A673 (cell line): ENCODE measurements around the gene RPS6KA2. TPM values are rescaled to one million over a fixed set of nuclear protein-coding genes. Genes with fewer than 3 reads are reported as not detected.

Experiments
- BruUV-seq: library from RNA; stranded (reverse); fragments of 400-500 nt; replicated peaks from 2 replicates; lab custom pipeline; 2021; lab: Mats Ljungman, UMichigan
- CTCF ChIA-PET: fragments of 300-600 bp; sonication (Branson Sonifier 250); formaldehyde crosslinking; loops from one replicate; lab custom pipeline; 2022; ENCODE audit warnings: antibody characterized with exemption; lab: Charles Lee
- POLR2A ChIA-PET: fragments of 300-600 bp; sonication (Branson Sonifier 250); formaldehyde crosslinking; loops from one replicate; lab custom pipeline; 2022; ENCODE audit warnings: antibody characterized with exemption; ENCODE audit not compliant: low non-redundant PET; lab: Charles Lee
- DNase-seq: peaks from one replicate; pipeline ENCODE4 v3.0.0-alpha.2; 2015; ENCODE audit warnings: low spot score
- H3K27ac ChIP-seq: fragments of 200-600 bp; sonication (generic); 2 replicates; pipeline ENCODE4 v1.5.1; 2016; ENCODE audit warnings: mixed run types, low read depth, mild to moderate bottlenecking, mixed read lengths, antibody characterized with exemption, low read length; ENCODE audit not compliant: poor library complexity, severe bottlenecking
- H3K27me3 ChIP-seq: fragments of 200-600 bp; sonication (generic); replicated peaks from 2 replicates; pipeline ENCODE4 v1.6.1; 2017; ENCODE audit warnings: mixed run types, low read depth, mild to moderate bottlenecking, mixed read lengths, antibody characterized with exemption, low read length; ENCODE audit not compliant: insufficient read depth, poor library complexity
- H3K36me3 ChIP-seq: fragments of 200-600 bp; sonication (generic); 2 replicates; pipeline ENCODE4 v1.6.1; 2016; ENCODE audit warnings: mixed run types, mild to moderate bottlenecking, mixed read lengths, antibody characterized with exemption, low read length; ENCODE audit not compliant: insufficient read depth, poor library complexity, severe bottlenecking
- H3K4me1 ChIP-seq: fragments of 200-600 bp; sonication (generic); 2 replicates; pipeline ENCODE4 v1.6.1; 2017; ENCODE audit warnings: mixed run types, mild to moderate bottlenecking, mixed read lengths, antibody characterized with exemption, low read length; ENCODE audit not compliant: insufficient read depth, poor library complexity, severe bottlenecking
- H3K4me3 ChIP-seq: fragments of 200-600 bp; sonication (generic); 2 replicates; pipeline ENCODE4 v1.5.1; 2016; ENCODE audit warnings: low read depth, mixed run types, mild to moderate bottlenecking, mixed read lengths, low read length; ENCODE audit not compliant: poor library complexity, severe bottlenecking
- H3K9me3 ChIP-seq: fragments of 200-600 bp; sonication (generic); 2 replicates; pipeline ENCODE4 v1.6.1; 2016; ENCODE audit warnings: mixed run types, low read depth, mild to moderate bottlenecking, mixed read lengths, antibody characterized with exemption, low read length; ENCODE audit not compliant: poor library complexity, severe bottlenecking
- CTCF ChIP-seq: fragments of 300-800, 200-600 bp; sonication (generic); conservative IDR thresholded peaks from 2 replicates; pipeline ENCODE4 v1.5.1; 2017; ENCODE audit warnings: low read depth, mild to moderate bottlenecking, antibody characterized with exemption, low read length, moderate library complexity, mixed read lengths
- EZH2 ChIP-seq: fragments of 200-600 bp; sonication (generic); IDR thresholded peaks from 2 replicates; pipeline ENCODE4 v1.6.1; 2017; ENCODE audit warnings: borderline replicate concordance, low read depth, mild to moderate bottlenecking, mixed read lengths, antibody characterized with exemption, low read length; ENCODE audit not compliant: poor library complexity, severe bottlenecking
- intact Hi-C: fragments of 100-400 bp; cut with micrococcal nuclease; formaldehyde crosslinking; loops from one replicate; pipeline ENCODE4 v1.10.0; 2022; ENCODE audit not compliant: unreplicated experiment
- total RNA-seq: library from RNA; stranded (reverse); gene quantifications from 2 replicates; pipeline ENCODE4 v1.2.3, GENCODE V29; 2021

RPS6KA2 gene
- total RNA-seq, 1 experiment from 2014 or later, result 30.1 TPM

- no peak for DNase-seq
- BruUV-seq, result no TSS peak
These were observed 213.5 kb downstream of the RPS6KA2 start for GRCh38 chr6:166413491-166413951.

GRCh38 chr6:166412911-166413384, 214.1 kb downstream of the RPS6KA2 start:
- Histone ChIP-seq H3K9me3 (no peaks in the 10 kb centered on the region), H3K4me3 (no peak overlapping the region), H3K4me1 (no peaks in the 10 kb centered on the region), H3K27me3 (no peaks in the 10 kb centered on the region), H3K27ac (no peak overlapping the region), H3K36me3 (no peaks in the 10 kb centered on the region)
- intact Hi-C loops, result no loop called here
- CTCF ChIA-PET, result no interaction called here
- TF ChIP-seq CTCF (no peak), EZH2 (no peak)
- POLR2A ChIA-PET, result no interaction called here
- no peak for DNase-seq
- BruUV-seq, result no TSS peak

More at GRCh38 chr6:166413491-166413951, 213.5 kb downstream of the RPS6KA2 start:
- CTCF ChIA-PET, result no interaction called here
- H3K27ac ChIP-seq, result no peak overlapping the region
- H3K27me3 ChIP-seq, result no peaks in the 10 kb centered on the region
- intact Hi-C loops, result no loop called here
- no peak overlapping the region for H3K4me3 ChIP-seq
- no peaks in the 10 kb centered on the region for H3K9me3 ChIP-seq
- no peaks in the 10 kb centered on the region for H3K36me3 ChIP-seq
- no peak for TF ChIP-seq EZH2
- no peak for TF ChIP-seq CTCF
- no peaks in the 10 kb centered on the region for H3K4me1 ChIP-seq
- POLR2A ChIA-PET, result no interaction called here

- no peak for TF ChIP-seq EZH2
- TF ChIP-seq CTCF, result no peak
- no TSS peak for BruUV-seq
- intact Hi-C loops, result no loop called here
- Histone ChIP-seq H3K27me3 (no peaks in the 10 kb centered on the region), H3K27ac (no peak overlapping the region), H3K9me3 (no peaks in the 10 kb centered on the region), H3K4me3 (no peak overlapping the region), H3K4me1 (no peaks in the 10 kb centered on the region), H3K36me3 (no peaks in the 10 kb centered on the region)
- CTCF ChIA-PET, result no interaction called here
- no peak for DNase-seq
- POLR2A ChIA-PET, result no interaction called here
These were observed 214.7 kb downstream of the RPS6KA2 start for GRCh38 chr6:166412156-166412910.
